GM12875 (cell line): ENCODE results near the gene PIGT.

Experiments used
- H3K4me3 ChIP-seq: one replicate; pipeline ENCODE4 v1.5.1; 2011; ENCODE audit warnings: low read depth, low read length, control low read depth
- TF ChIP-seq, protein P1 (sequence below): IDR thresholded peaks from 2 replicates; pipeline ENCODE4 v1.5.1; 2011; ENCODE audit warnings: low read depth, mild to moderate bottlenecking, control low read depth, inconsistent platforms, low read length, moderate library complexity, borderline replicate concordance; ENCODE audit not compliant: insufficient read depth

The PIGT gene

DNA sequence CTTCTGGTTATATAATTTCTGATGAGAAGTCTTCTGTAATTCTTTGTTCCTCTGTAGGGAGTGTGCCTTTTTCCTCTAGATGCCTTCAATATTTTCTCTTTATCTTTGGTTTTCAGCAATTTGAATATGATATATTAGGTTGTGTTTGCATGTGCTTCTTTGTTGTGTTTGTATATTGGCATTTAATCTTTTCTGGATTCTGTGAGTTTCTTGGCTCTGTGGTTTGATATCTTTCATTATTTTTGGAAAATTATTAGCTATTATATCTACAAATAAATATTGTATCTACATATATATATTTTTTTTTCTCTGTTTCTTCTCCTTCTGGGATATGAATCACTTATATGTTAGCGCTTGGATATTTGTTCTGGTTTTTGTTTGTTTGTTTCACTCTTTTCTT, 16.9 kb upstream of the PIGT start:
- TF ChIP-seq, protein P1, sequence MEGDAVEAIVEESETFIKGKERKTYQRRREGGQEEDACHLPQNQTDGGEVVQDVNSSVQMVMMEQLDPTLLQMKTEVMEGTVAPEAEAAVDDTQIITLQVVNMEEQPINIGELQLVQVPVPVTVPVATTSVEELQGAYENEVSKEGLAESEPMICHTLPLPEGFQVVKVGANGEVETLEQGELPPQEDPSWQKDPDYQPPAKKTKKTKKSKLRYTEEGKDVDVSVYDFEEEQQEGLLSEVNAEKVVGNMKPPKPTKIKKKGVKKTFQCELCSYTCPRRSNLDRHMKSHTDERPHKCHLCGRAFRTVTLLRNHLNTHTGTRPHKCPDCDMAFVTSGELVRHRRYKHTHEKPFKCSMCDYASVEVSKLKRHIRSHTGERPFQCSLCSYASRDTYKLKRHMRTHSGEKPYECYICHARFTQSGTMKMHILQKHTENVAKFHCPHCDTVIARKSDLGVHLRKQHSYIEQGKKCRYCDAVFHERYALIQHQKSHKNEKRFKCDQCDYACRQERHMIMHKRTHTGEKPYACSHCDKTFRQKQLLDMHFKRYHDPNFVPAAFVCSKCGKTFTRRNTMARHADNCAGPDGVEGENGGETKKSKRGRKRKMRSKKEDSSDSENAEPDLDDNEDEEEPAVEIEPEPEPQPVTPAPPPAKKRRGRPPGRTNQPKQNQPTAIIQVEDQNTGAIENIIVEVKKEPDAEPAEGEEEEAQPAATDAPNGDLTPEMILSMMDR = no peak

DNA sequence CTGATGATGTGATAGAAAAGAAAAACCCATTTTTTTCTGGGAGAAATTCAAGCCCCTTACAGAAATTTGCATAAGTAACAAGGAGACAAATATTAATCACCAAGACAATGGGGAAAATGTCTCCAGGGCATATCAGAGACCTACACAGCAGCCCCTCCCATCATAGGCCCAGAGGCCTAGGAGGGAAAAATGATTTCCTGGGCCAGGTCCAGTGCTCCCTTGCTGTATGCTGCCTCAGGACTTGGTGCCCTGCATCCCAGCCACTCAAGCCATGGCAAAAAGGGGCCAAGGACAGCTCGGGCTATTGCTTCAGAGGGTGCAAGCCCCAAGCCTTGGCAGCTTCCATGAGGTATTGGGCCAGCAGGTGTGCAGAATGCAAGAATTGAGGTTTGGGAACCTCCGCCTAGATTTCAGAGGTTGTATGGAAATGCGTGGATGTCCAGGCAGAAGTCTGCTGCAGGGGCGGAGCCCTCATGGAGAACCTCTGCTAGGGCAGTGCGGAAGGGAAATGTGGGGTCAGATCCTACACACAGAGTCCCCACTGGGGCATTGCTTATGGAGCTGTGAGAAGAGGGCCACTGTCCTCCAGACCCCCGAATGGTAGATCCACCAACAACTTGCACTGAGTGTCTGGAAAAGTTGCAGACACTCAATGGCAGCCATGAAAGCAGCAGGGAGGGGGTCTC, 15.5 kb upstream of the PIGT start:
- TF ChIP-seq, protein P1 = no peak

More for the DNA sequence above, 16.9 kb upstream of the PIGT start:
- H3K4me3 ChIP-seq = no peak overlapping the region

DNA sequence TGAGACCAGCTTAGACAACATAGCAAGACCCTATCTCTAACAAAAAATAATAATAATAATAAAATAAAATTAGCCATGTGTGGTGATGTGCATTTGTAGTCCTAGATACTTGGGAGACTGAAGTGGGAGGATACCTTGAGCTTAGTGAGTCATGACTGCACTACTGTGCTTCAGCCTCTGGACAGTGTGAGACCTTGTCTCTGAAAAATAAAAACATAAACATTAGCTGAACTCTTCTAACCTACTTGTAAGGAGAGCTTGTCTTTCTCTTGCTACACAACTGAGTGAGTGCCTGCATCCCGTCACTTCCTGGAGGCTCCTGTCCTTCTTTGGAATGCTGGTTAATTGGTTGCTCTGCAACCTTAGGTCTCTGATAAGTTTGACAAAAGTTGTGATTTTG, 13.0 kb upstream of the PIGT start:
- TF ChIP-seq, protein P1 = no peak
- H3K4me3 ChIP-seq = no peak overlapping the region

More for the DNA sequence above, 15.5 kb upstream of the PIGT start:
- H3K4me3 ChIP-seq = no peak overlapping the region

DNA sequence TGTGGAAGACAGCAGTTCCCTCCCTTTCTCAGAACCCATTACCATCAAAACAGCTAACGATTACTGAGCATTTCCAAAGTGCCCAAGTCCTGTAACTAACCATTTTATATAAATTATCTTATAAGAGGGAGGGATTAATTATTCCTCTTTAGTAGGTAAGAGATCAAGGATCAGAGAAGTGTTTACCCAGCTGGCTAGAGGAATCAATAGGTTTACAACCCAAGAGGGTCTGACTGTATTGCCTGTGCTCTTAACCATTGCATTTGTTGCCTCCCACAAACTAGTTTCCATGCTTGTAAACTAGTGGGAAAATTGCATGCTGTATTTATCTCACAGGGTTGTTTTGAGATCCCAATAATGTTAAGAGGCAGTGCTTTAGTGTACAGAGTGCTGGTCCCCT, 11.5 kb upstream of the PIGT start:
- TF ChIP-seq, protein P1 = no peak

DNA sequence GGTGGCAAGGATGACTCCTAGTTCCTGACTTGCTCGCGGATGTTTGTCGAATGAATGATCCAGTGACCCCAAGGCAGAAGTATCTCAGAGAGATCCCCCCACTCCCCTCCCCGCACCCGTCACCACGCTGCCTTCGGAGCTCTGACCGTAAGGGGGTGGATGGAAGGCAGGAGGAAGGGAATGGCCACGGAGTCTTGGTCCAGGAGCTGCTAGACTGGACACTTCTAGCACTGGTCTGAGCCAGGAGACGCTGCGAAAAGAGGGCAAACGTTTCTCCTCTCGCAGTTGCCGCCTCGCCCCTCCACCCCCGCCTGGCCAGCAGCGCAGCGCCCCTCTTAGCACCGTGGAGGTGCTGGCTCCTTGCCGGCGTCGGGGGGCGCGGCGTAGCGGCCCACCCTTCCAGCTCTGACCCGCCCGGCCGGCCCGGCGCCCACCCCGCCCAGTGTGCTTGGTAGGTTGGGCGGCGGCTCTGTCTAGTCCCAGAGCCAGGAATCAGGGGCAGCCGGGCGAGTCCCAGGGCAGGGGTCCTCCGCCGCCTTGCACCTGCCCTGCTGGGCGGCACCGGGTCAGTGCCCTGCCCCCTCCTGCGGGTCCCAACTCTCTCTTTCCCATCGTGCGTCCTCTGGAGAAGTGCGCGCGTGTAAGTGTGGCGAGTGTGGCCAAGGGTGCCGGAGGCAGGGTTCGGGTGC, 10.2 kb upstream of the PIGT start:
- TF ChIP-seq, protein P1 = no peak
- H3K4me3 ChIP-seq = no peak overlapping the region

More for the DNA sequence above, 11.5 kb upstream of the PIGT start:
- no peak overlapping the region for H3K4me3 ChIP-seq

DNA sequence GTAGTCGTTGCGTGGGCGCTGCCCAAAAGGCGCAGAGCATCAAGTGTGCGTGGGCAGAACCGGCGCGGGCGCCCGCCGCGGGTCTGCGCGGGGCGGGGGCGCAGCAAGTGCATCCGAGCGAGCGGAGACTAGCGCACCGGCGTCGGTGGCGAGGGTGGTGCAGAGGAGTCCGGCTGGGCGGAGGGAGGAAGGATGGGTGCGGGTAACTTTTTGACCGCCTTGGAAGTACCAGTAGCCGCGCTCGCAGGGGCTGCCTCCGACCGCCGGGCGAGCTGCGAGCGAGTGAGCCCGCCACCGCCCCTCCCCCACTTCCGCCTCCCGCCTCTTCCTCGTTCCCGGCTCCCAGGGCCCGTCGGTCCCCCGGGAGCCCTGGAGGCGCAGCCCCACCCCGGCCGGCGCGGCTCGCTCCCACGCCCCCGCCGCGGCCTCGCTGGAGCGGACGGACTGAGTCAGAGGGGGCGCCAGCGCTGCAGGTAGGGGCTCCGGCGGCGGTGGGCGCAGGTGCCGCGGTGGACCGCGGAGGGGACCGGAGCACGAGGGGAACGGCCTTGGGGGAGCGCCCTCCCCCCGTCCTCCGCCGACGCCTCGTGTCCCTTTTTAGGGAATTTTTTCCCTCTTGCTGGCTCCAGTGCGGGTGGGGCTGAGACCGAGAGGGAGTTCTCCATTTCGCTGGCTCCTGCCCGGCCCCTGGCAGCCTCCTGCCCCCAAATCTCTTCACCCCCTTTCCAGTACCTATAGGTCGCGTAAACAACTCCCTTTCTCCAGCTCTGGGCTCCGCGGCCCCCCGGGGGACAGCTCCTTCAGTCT, 9.5 kb upstream of the PIGT start:
- H3K4me3 ChIP-seq = no peak overlapping the region

More for the DNA sequence above, 9.5 kb upstream of the PIGT start:
- TF ChIP-seq, protein P1 = no peak
